Measurements from ENCODE around the gene MYO10. TPM values are rescaled to one million over a fixed set of nuclear protein-coding genes. Genes with fewer than 3 reads are reported as not detected.
A peak's percentile ranks its signal among the peaks of the same experiment; 100 is the strongest.

Gene MYO10
- total RNA-seq, 1 donor from 2014 or later: 67.0 TPM

DNA sequence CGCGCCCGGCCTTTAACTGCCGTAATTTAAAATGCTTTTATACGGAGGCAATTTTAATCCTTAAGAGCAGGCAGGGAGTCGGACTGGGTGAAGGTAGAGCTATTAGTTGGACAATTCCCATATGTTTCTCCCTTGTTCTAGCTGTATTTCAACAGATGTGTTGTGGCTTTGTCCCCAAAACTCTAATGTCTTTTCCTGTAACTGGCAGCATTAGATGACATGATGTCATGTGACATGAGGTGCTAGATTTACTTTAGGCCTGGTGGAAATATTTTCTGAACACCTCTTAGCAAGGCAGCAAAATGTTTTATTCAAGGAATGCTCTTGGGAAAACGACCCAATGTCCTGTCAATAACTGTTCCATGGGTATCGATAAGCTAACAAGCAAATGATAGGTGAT, 8.5 kb downstream of the MYO10 start:
- no peak for DNase-seq
- H3K36me3 ChIP-seq: no peaks in the 10 kb centered on the region
- no peak overlapping the region for H3K4me3 ChIP-seq
- no peak overlapping the region for H3K27ac ChIP-seq
- no peak for ATAC-seq
- intact Hi-C loops (cut with DNase I): no loop called here
- TF ChIP-seq, protein P1, sequence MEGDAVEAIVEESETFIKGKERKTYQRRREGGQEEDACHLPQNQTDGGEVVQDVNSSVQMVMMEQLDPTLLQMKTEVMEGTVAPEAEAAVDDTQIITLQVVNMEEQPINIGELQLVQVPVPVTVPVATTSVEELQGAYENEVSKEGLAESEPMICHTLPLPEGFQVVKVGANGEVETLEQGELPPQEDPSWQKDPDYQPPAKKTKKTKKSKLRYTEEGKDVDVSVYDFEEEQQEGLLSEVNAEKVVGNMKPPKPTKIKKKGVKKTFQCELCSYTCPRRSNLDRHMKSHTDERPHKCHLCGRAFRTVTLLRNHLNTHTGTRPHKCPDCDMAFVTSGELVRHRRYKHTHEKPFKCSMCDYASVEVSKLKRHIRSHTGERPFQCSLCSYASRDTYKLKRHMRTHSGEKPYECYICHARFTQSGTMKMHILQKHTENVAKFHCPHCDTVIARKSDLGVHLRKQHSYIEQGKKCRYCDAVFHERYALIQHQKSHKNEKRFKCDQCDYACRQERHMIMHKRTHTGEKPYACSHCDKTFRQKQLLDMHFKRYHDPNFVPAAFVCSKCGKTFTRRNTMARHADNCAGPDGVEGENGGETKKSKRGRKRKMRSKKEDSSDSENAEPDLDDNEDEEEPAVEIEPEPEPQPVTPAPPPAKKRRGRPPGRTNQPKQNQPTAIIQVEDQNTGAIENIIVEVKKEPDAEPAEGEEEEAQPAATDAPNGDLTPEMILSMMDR (IDR thresholded peaks at IDR 0.05): no peak
- H3K9me3 ChIP-seq: no peaks in the 10 kb centered on the region
- no peaks in the 10 kb centered on the region for H3K27me3 ChIP-seq
- H3K4me1 ChIP-seq: peaks cover 29% of the 10 kb centered on the region

DNA sequence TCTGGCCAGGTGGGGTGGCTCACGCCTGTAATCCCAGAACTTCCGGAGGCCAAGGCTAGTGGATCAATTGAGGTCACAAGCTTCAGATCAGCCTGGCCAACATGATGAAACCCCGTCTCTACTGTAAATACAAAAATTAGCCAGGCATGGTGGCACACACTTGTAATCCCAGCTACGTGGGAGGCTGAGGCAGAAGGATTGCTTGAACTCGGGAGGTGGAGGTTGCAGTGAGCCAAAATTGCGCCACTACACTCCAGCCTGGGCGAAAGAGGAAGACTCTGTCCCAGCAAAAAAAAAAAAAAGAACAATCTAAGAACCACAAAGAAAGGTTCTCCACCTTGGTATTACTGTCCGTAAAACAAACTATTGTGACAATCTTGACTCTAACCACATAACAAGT, 9.7 kb downstream of the MYO10 start:
- intact Hi-C loops (cut with DNase I): no loop called here
- ATAC-seq (no peak), DNase-seq (no peak)
- TF ChIP-seq, protein P1 (IDR thresholded peaks at IDR 0.05): no peak
- Histone ChIP-seq H3K27ac (peak overlapping the region; percentile 24), H3K9me3 (no peaks in the 10 kb centered on the region), H3K4me1 (peaks cover 17% of the 10 kb centered on the region), H3K4me3 (no peak overlapping the region), H3K27me3 (no peaks in the 10 kb centered on the region), H3K36me3 (no peaks in the 10 kb centered on the region)

DNA sequence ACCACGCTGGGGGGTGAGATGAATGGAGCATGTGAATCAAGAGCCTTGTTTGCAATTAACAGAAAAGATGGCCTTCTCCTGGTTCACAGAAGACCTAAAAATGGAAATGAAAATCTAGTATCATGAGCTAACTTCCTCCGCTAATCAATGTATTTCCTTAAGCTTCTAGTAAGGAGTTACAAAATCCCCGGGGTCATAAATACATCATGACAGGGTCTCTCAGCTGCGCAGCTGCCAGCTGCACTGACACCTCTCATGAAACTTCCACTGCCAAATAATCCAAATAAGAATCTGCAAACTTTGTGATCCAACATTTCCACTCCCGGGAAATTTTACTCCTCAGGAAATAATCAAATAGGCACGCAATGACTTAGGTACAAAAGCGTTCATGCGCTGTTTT, 11.9 kb downstream of the MYO10 start:
- ATAC-seq: no peak
- Histone ChIP-seq H3K27me3 (no peaks in the 10 kb centered on the region), H3K4me3 (no peak overlapping the region), H3K27ac (no peak overlapping the region), H3K36me3 (no peaks in the 10 kb centered on the region), H3K9me3 (no peaks in the 10 kb centered on the region), H3K4me1 (peaks cover 4% of the 10 kb centered on the region)
- no peak for DNase-seq
- TF ChIP-seq, protein P1 (IDR thresholded peaks at IDR 0.05): no peak
- intact Hi-C loops (cut with DNase I): no loop called here

DNA sequence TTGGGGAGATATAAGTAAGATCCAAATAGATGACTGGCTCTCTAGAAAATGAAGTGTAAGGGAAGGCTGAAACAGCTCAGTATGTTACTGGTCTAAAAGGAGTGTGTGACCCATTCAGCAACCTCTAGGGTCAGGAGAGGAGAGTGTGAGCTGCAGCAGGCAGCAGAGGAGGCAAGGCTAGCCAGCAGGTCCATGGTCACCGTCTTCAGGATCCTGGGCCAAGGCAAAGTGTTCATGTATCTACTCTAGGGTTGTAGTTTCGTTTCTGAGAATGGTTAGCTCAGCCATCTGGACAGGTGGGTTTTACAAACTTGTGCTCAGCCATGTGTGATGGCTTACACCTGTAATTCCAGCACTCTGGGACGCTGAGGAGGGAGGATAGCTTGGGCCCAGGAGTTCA, 13.7 kb downstream of the MYO10 start:
- H3K4me3 ChIP-seq: no peak overlapping the region
- no peaks in the 10 kb centered on the region for H3K36me3 ChIP-seq
- no peak overlapping the region for H3K27ac ChIP-seq
- TF ChIP-seq, protein P1 (IDR thresholded peaks at IDR 0.05): no peak
- peaks cover 4% of the 10 kb centered on the region for H3K4me1 ChIP-seq
- H3K27me3 ChIP-seq: no peaks in the 10 kb centered on the region
- H3K9me3 ChIP-seq: no peaks in the 10 kb centered on the region
- intact Hi-C loops (cut with DNase I): no loop called here
- DNase-seq (no peak), ATAC-seq (no peak)

DNA sequence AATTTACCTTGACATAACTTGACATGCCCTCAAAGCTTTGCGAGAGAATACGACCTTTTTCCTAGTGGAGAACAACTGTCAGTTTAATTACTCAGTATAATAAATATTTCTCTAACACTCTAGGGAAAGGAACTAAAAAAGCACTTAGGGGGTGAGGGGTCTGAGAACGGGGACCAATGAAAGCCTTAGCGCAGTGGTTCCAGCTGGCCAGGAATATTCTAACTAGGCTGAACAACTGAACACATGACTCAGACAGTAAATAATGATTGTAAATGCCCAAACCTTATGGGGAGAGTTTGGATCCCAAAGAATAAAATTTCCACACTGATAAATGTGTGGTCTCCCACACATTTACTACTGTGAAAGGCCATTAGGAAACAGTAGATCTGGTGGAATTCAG, 14.9 kb downstream of the MYO10 start:
- Histone ChIP-seq H3K27me3 (no peaks in the 10 kb centered on the region), H3K9me3 (no peaks in the 10 kb centered on the region), H3K4me3 (no peak overlapping the region), H3K36me3 (no peaks in the 10 kb centered on the region), H3K4me1 (peaks cover 4% of the 10 kb centered on the region), H3K27ac (no peak overlapping the region)
- ATAC-seq: no peak
- DNase-seq: no peak
- TF ChIP-seq, protein P1 (IDR thresholded peaks at IDR 0.05): no peak
- intact Hi-C loops (cut with DNase I): no loop called here

DNA sequence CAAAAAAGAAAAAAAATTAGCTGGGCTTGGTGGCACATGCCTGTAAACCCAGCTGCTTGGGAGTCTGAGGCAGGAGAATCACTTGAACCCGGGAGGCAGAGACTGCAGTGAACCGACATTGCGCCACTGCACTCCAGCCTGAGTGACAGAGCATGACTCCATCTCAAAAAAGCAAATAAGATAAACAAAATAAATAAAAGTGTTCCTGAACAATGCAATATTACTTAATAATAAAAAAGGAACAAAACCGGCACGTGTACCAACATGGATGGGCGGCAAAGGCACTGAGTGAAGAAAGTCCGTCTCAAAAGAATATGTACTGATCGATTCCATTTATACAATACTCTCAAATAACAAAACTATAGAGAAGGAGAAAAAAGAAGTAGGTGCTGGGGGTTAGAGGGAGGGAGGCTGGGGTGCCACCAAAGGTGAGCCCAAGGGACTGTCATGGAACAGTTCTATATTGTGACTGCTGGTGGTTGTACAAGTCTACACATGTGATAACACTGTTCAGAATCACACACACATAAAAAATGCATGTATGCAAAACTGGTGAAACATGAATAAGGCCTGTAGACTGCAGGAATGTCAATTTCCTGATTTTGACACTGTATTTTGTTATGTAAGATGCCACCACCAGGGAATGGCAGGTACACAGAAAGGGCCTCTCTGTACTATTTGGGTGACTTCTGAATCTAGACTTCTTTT, 15.8 kb downstream of the MYO10 start:
- Histone ChIP-seq H3K9me3 (no peaks in the 10 kb centered on the region), H3K4me3 (no peak overlapping the region), H3K36me3 (no peaks in the 10 kb centered on the region), H3K4me1 (peaks cover 2% of the 10 kb centered on the region), H3K27ac (no peak overlapping the region), H3K27me3 (no peaks in the 10 kb centered on the region)
- intact Hi-C loops (cut with DNase I): no loop called here
- ATAC-seq: no peak
- TF ChIP-seq, protein P1 (IDR thresholded peaks at IDR 0.05): no peak
- DNase-seq: no peak
